Suppressor macrophage treated with lipopolysaccharide for 4 hours (primary cell): ENCODE measurements around the gene MKRN1.
"Not testable (repeated sequence)": the region's sequence is repeated elsewhere in the genome, so short reads cannot be mapped to it uniquely, and the experiment has no call there.

ENCODE experiments used
- DNase-seq: peaks from one replicate; pipeline ENCODE4 v3.0.0-alpha.2; 2020

MKRN1 gene

GRCh38 chr7:140479062-140479738 lies at the start of gene MKRN1:
MKRN1 (minus strand) TSS chr7:140479505; CDS start chr7:140479344, 161 bp downstream.
- DNase-seq, result peak; percentile 95

- no peak for DNase-seq
These were observed 47.7 kb upstream of the MKRN1 start for GRCh38 chr7:140526787-140527664.

- no peak for DNase-seq
These were observed 46.9 kb upstream of the MKRN1 start for GRCh38 chr7:140526214-140526613.

GRCh38 chr7:140525743-140526142 lies 46.4 kb upstream of the MKRN1 start:
- no peak for DNase-seq

- no peak for DNase-seq
These were observed 42.1 kb upstream of the MKRN1 start for GRCh38 chr7:140521421-140521820.

- no peak for DNase-seq
These were observed 39.7 kb upstream of the MKRN1 start for GRCh38 chr7:140519007-140519399.

GRCh38 chr7:140518370-140519006 lies 39.2 kb upstream of the MKRN1 start:
- DNase-seq, result no peak

- peak; percentile 87 for DNase-seq
These were observed 38.5 kb upstream of the MKRN1 start for GRCh38 chr7:140517546-140518369.

- no peak for DNase-seq
These were observed 33.2 kb upstream of the MKRN1 start for GRCh38 chr7:140512317-140513000.

GRCh38 chr7:140509789-140510188 lies 30.5 kb upstream of the MKRN1 start:
- DNase-seq, result no peak

GRCh38 chr7:140507556-140507955 lies 28.3 kb upstream of the MKRN1 start:
- not testable (repeated sequence) for DNase-seq

- no peak for DNase-seq
These were observed 27.6 kb upstream of the MKRN1 start for GRCh38 chr7:140506788-140507464.

- no peak for DNase-seq
These were observed 22.7 kb upstream of the MKRN1 start for GRCh38 chr7:140501966-140502365.

GRCh38 chr7:140497807-140498206 lies 18.5 kb upstream of the MKRN1 start:
- not testable (repeated sequence) for DNase-seq

- no peak for DNase-seq
These were observed 18.0 kb upstream of the MKRN1 start for GRCh38 chr7:140497241-140497769.

- DNase-seq, result no peak
These were observed 16.3 kb upstream of the MKRN1 start for GRCh38 chr7:140495514-140496097.

GRCh38 chr7:140494867-140495266 lies 15.6 kb upstream of the MKRN1 start:
- DNase-seq, result peak; percentile 87

- DNase-seq, result peak; percentile 53
These were observed 9.7 kb upstream of the MKRN1 start for GRCh38 chr7:140489026-140489359.

GRCh38 chr7:140485500-140486265 lies 6.4 kb upstream of the MKRN1 start:
- DNase-seq, result no peak

GRCh38 chr7:140484951-140485499 lies 5.7 kb upstream of the MKRN1 start:
- peak; percentile 4 for DNase-seq
